UCSD-AML1 (cell line): ENCODE results near the gene DDAH1.

ENCODE experiments used
- DNase-seq: peaks from one replicate; lab custom pipeline; 2025; ENCODE audit not compliant: unreplicated experiment; lab: John Stamatoyannopoulos, UW

DDAH1 gene

GRCh38 chr1:85333186-85333585 is 131.8 kb downstream of the DDAH1 start:
- no peak for DNase-seq

GRCh38 chr1:85332575-85332974 is 132.4 kb downstream of the DDAH1 start:
- no peak for DNase-seq

DNA sequence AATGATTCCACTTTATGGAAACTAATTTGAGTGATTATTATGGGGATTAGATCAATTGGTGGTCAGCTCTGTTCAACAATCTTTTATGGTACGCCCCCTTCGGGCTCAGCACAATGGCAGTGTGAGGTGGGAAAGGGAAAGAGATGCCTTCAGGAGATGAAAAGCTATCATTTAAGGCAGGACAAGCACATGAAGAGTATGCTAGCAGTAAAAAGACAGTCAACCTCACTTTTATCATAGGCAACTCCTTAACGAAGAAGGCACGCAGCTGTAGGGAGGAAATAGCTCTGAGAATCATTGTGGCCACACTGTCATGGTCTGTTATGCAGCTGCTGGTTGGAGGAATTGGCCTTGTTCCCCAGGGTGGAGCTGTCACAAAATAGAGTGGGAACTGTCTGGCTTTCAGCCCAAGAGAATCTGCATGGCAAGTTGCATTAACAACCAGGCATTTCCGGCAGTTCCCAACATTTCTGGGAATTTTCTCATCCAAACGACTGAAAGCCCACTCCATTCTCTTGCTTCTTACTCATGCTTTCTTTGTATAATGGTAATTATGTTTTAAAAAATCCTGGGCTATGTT is 134.2 kb downstream of the DDAH1 start:
- no peak for DNase-seq

DNA sequence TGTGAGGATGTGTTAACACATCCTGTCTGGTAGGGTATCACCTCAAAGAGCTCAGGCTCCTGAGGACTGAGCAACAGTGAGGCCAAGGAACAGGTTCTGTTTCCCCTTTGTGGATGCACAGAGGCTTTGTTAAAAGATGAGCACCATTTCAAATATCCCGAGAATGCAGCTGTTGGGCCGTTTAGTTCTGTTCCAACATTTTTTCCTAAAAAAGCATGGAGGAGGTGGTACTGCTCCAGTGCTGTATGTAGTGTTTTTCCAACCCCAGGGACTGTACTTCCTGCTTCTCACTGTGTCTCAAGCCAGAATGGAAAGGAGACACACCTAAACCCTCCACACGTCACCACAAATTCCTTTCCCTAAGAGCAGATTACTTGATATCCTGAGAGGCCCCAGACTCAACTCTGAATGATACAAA is 134.7 kb downstream of the DDAH1 start:
- DNase-seq: no peak

DNA sequence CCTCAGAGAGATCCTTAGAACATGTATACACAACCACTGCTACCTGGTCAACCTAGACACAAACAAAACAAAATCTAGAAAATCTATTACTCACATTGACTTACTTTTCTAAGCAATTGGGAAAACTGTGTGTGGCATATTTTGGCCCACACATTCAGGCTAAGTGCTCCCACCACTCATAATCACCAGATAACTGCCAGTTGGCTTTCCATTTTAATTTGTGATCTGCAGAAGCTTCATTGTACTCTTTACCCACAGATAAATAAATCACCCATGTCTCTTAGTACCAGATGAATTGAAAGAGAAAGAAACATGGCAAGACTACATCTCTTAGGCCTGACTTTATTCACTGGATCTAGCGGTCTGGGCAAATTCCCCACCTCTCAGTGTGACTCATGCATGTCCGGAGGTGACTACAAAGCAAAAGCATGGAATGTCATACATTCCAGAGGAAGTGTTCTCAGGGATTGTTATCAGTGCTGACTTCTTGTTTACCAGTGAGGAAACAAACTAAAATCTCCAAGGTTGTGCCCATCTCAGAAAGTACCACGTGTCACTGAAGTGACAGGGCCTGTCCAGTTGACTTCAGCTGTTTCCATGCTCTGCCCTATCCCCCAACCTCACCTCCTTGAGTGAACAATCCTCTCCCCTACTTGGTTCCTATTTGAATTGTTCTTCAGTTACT is 136.1 kb downstream of the DDAH1 start:
- DNase-seq: no peak

GRCh38 chr1:85327759-85328158 is 137.2 kb downstream of the DDAH1 start:
- no peak for DNase-seq

- DNase-seq: no peak
These were observed 138.1 kb downstream of the DDAH1 start for GRCh38 chr1:85326851-85327250.

DNA sequence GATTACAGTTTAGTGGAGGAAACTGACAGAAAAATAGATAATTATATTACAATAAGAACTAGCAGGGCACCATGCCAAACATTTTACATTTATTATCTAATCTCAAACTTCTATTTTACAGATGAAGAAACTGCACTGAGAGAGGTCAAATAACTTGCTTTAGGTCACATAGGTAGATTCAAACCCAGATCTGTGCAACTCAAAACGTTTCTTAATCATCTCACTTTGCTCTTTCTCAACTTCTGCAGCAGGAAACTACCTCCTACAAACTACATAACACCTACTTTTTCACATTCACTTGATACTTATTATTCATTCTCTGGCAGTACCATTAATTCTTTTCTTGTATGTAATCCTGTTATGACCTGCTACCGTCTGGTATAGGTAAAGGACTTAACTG is 138.6 kb downstream of the DDAH1 start:
- no peak for DNase-seq

DNA sequence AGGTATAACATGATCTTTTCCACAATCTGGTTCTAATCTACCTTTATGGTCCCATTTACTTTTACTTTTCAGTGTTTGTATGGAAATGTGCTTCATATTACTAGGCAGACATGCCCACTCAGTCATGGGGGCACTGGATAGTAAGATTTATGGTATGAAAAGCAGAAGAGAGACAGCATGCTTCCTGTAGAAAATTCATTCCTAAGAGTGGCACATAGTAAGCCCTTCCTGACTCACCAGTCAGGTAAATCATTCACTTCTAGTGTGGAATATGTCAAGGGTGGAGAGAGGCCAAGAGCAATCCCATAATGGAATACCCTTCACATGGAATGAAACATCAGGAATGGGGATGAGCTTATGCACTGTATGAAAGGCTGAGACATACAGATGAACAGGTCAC is 139.0 kb downstream of the DDAH1 start:
- no peak for DNase-seq

DNA sequence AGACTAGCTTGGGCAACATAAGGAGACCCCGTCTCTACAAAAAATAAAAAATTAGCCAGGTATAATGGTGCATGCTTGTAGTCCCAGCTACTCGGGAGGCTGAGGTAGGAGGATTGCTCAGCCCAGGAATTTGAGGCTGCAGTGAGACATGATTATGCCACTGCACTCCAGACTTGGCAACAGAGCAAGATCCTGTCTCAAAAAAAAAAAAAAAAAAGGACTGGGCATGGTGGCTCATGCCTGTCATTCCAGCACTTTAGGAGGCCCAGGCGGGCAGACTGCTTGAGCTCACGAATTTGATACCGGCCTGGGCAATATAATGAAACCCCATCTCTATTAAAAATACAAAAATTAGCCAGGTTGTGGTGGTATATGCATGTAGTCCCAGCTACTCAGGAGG is 141.2 kb downstream of the DDAH1 start:
- no peak for DNase-seq

DNA sequence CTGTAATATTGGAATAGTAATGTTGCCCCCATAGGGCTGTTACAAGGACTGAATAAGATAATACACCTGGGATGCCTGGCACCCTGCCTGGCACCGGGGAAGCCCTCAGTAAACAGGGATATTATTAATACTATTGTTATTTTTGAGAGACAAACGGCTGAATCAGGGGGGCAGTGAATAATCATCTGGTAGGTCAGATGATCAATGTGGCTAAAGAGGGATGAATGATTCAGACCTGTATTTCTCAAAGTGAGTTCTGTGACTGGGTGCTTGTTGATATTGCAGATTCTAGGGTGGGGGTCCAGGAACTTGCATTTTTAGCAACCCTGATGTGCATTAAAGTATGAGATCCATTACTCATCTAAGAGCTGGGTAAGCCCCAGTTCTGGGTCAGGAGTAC is 142.3 kb downstream of the DDAH1 start:
- no peak for DNase-seq

- DNase-seq: no peak
These were observed 143.6 kb downstream of the DDAH1 start for GRCh38 chr1:85321237-85321964.

- DNase-seq: no peak
These were observed 144.4 kb downstream of the DDAH1 start for GRCh38 chr1:85320371-85321131.

- no peak for DNase-seq
These were observed 145.0 kb downstream of the DDAH1 start for GRCh38 chr1:85319931-85320330.

DNA sequence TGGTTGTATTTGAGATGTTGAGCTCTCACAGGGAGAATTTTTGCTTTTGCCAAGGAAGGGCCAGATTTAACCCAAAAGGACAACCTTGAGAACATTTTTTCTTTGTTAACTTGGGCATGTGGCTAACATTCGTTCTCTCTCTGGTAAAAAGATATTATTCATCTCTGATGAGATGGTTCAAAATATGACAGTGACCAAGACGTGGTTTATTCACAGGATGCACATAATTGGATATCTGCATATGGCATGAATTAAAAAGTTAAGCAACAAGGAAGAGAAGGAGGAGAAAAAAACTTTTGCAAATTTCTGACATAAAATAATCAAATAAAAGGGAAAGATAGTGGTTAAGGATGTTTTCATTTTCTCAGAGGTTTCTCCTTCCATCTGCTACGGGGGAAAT is 145.5 kb downstream of the DDAH1 start:
- no peak for DNase-seq

DNA sequence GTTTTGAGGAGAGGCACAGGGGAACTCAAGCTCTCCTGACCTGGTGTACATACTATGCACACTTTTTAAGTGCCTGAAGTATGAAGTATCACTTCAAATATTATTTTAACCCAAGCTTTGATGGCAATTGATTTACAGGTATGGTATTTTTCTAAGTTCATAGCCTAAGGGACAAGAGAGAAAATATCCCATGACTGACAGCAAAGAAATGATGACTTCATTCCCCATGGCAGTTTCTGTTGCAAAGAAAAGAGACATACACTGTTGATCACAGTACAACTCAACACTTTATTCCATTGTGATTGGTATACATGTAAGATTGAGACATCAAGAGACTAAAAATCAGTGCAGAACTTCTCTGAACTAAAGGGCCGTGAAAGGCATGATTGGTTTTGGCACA is 146.7 kb downstream of the DDAH1 start:
- no peak for DNase-seq

DNA sequence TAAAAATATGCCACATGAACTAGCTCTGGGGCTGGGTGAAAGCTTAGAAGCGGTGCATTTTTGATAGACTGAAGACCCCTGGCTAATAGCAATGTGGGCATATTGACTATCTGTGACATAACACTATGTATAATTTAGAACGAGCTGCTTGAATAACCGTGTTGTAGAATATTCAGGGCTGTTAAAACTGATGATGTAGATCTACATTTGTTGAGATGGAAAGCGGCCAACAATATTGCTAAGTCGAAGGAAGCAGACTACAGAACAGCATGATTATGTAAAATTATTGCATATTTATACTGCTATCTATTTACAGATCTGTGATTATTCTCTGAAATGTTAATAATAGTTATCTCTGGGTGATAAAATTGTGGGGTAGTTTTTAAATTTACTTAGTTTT is 147.4 kb downstream of the DDAH1 start:
- DNase-seq: no peak

DNA sequence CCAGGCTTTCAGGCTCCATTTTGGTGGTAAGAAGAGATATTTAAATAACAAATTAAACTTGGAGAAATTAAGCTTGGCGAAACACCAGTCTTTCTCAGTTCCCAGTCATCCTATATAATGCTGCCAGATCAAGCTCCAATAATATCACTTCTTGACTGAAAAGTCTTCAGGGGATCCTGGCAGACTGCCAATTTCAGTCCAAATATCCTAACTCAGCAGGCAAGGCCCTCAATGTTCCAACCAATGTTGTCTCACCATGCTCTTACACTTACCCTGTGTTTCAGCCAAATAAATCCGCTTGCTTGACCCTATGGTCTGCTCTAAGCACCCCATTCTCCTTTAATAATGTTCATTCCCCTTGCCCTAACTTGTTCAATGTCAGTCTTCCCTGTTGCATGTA is 148.6 kb downstream of the DDAH1 start:
- no peak for DNase-seq

DNA sequence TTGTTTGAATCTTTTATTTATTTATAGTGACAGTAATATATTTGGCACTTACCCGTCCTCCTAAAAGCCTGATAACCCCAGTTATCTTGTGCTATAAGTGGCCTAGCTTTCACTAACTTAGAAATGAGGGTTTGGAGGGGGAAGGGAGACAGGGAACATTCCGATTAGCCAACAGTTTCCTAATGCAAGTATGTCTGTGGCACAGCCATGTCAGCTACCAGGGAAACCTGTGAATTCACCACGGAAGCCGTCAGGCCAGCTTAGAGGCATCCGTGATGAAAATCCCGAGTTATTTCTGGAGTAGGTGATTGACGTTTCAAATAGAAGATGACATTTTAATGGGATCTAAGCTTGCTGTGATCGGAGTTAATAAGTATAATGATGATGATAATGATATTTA is 149.2 kb downstream of the DDAH1 start:
- no peak for DNase-seq

DNA sequence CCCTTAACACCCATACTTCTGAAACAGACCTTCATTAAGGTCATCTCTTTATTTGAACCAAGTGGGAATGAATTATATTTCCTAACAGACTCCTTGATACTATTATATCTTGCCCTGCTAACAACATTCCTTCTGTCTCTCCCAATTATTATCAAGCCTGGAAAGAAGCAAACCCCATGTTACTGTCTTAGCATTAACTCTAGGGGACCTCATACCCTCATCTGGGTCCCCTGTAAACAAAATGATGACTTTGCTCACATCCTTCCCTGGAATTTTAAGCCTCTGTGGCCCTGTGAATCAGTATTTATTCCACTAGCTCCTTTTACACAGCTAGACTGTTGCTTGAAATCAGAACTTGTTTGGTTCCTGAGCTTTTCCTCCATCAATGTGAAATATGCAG is 150.2 kb downstream of the DDAH1 start:
- no peak for DNase-seq

- no peak for DNase-seq
These were observed 150.9 kb downstream of the DDAH1 start for GRCh38 chr1:85313888-85314696.
